ENCODE measurements around the gene MROH7.

The MROH7 gene

DNA sequence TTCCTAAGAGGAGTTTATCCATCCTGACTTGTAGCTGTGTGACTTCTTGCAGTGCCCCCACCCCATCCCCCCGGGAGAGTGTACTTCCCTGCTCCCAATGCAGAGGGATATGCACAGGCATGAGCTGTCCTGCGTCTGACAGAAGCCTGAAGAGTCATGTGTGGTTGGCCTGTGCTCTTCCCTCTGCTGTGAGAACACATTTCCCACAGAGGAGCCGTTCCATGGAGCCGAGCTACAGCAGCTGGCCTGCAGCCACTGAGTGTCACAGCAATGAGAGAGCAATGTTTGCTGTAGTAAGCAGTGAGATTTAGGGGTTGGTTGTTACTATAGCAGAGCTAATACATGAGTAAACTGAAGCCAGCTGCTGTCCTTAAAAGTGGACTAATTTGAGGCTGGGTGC, 100.7 kb downstream of the MROH7 start:
- TF ChIP-seq ZNF274 (IDR thresholded peaks at IDR 0.05; ENCODE audit: low read depth, low read length) = no peak
- H3K4me3 ChIP-seq (ENCODE audit: low read length) = no peak overlapping the region

DNA sequence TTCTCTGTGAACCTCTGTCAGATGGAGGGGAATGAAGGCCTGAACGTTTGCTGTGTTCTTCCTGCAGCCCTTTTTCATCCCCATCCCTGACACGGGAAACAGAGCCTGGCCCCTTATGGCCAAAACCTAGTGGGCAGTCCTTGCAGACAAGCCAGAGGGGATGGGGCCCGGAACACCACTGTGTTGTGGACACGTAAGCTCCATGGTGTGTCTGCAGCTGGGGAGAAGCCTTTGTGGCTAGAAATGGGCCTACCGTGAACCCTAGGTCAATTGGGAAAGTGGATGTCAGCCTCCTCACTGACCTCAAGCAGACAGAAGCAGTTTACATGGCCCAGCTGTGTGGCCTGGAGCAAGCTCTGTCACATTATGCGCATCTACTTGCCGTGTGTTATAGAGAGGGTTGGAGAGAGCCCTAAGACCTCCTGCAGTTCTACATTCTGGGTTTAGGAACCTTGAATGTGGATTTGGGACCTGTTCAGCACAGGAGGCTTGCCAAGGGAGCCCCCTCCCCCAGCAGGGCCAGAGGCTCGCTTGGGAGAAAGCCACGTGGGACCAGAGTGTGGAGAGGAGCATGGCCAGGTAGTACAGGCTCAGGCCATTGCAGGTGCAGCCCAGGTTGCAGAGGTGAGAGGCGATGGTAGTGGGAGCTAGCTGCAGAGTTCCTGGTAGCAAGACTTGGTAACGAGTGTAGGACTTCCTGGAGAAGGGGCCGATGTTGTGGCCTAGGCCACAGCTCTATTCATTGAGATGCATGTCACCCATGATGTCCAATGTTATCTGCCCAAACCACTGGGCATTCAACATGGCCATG, 102.0 kb downstream of the MROH7 start:
- TF ChIP-seq ZNF274 (IDR thresholded peaks at IDR 0.05; ENCODE audit: low read depth, low read length) = no peak
- no peak overlapping the region for H3K4me3 ChIP-seq (ENCODE audit: low read length)

DNA sequence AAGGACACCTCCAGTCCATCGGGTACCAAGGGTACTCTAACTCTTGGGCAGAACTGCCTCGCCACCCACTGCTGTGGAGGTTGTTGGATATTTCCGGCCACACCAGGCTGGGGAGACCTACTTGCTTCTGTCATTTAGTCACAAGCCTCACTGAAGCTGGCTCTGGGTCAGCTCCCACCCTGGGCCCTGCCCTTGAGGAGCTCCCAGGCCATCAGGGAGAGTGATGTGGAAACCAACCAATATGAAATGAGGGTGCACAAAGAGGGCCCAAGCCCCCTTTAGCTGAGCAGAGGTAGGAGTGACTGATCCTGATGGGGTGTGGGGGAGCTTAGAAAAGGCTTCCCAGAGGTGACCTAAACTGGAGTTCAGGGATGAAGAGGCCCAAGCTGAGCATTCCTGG, 103.1 kb downstream of the MROH7 start:
- TF ChIP-seq ZNF274 (IDR thresholded peaks at IDR 0.05; ENCODE audit: low read depth, low read length) = no peak
- no peak overlapping the region for H3K4me3 ChIP-seq (ENCODE audit: low read length)

DNA sequence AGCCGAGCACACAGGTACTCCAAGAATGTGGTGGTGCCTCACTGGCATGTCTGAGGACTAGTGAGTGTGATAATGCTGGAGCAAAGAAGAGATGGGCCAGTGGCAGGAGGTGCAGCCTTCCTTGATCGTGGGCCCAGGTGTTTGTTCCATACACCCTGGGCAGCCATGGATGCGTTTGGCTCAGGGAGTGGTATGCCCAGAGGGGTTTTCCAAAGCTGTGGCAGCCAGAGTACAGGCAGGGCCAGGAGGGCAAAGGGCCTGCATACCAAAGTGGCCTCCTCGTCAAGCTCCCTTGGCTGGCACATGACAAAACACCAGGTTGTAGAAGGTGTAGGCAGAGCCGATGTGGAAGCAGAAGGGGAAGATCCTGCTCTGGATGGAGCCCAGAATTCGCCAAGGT, 103.7 kb downstream of the MROH7 start:
- H3K4me3 ChIP-seq (ENCODE audit: low read length) = no peak overlapping the region
- no peak for TF ChIP-seq ZNF274 (IDR thresholded peaks at IDR 0.05; ENCODE audit: low read depth, low read length)

DNA sequence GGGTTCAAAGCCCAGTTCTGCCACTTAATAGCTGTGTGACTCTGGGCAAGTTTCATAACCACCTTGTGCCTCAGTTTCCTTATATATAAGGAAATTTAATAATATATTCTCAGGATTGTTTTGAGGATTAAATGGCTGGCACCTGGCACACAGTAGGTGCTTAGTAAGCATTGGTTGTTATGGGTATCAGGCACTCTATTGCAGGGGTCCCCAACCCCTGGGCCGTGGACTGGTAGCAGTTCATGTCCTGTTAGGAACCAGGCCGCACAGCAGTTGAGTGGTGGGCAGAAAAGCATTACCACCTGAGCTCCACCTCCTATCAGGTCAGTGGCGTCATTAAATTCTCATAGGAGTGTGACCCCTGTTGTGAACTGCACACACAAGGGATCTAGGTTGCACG, 104.3 kb downstream of the MROH7 start:
- no peak for TF ChIP-seq ZNF274 (IDR thresholded peaks at IDR 0.05; ENCODE audit: low read depth, low read length)

DNA sequence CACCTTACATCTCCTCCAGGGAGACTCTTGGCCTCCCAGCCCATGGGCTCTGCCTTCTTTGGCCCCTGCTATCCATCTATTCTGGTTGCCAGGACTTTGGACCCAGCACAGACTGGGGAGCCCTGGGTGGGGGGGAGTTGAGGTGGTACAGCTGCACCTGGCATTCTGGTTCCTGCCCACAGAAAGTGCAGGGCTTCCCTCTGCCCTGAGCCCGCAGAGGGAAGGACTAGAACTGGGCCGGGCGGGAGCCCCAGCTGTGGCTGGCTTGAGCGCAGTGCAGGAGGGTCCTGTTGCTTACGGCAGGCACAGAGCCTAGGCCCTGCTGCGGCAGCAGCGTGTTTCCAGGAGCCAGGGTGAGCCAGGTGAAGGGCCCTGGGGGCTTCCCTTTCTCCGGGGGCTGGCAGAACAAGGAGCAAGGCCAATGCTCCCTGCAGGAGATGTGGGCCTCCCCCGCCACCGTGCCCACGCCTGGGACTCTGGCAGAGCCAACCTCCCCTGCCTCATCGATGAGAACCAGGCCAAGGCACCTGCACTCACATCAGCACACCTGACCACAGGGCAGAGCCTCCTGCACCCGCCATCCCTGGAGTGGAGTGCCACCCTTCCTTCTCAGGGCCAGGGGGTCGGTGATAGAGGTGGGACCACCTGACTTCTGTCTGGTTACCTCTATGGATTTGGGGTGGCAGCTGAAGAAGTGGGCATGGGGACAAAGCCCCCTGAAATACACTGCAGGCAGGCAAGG, 106.7 kb downstream of the MROH7 start:
- no peak overlapping the region for H3K4me3 ChIP-seq (ENCODE audit: low read length)
- TF ChIP-seq ZNF274 (IDR thresholded peaks at IDR 0.05; ENCODE audit: low read depth, low read length) = no peak

More for the DNA sequence above, 104.3 kb downstream of the MROH7 start:
- no peak overlapping the region for H3K4me3 ChIP-seq (ENCODE audit: low read length)

DNA sequence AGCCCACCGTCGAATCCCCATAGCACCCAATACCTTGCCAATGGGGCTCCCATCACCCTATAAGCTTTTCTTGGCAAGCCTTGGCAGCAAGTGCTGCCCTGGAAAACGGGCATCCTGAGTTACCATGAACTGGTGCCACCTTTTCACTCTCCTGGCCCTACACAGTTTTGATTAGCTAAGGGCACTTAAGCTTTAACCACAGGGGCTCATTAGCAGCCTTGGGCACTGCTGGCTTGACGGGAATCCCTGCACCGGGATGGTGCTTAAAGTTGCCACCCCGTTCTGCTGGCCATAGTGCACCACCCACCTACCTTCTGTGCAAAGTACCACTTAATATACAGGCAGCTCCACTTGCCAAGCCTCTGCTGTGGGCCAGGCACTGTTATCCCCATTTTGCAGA, 109.0 kb downstream of the MROH7 start:
- no peak for TF ChIP-seq ZNF274 (IDR thresholded peaks at IDR 0.05; ENCODE audit: low read depth, low read length)
- no peak overlapping the region for H3K4me3 ChIP-seq (ENCODE audit: low read length)

DNA sequence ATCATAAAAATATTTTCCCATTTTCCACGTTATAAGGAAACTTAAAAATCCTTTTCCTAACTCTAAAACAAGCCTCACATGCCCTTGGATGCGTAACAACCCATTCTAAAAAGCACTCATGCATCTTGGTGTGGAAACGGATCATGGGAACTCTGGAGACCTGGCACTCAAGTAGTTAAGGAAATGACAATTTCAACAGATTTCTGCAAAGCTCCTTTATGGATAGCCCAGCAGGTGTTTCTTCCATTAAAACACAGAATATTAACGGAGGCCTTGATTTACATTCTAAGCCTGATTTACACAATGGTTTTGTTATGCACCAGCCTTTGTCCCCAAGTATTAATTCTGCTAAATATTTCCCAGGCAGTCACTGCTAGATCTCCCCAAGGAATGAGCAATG, 109.8 kb downstream of the MROH7 start:
- TF ChIP-seq ZNF274 (IDR thresholded peaks at IDR 0.05; ENCODE audit: low read depth, low read length) = no peak
- no peak overlapping the region for H3K4me3 ChIP-seq (ENCODE audit: low read length)

DNA sequence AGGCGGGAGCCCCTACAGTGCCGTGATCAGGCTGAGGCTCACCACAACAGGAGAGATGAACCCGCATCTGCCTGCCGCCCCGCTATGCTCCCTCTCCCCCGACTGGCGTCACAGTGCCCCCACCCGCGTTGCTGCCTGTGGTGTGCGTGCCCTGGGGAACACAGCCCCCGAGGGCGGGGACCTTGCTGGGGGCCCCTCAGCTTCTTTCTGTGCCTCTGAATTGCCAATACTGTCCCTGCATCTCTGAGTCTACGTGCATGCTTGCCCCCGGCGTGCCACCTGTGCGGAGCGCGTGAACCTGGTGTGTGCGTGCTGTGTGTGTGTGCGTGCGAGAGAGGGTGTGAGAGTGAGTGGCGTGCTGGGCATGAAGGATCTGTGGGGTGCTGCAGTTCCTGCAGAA, 112.5 kb downstream of the MROH7 start:
- no peak overlapping the region for H3K4me3 ChIP-seq (ENCODE audit: low read length)
- TF ChIP-seq ZNF274 (IDR thresholded peaks at IDR 0.05; ENCODE audit: low read depth, low read length) = no peak

DNA sequence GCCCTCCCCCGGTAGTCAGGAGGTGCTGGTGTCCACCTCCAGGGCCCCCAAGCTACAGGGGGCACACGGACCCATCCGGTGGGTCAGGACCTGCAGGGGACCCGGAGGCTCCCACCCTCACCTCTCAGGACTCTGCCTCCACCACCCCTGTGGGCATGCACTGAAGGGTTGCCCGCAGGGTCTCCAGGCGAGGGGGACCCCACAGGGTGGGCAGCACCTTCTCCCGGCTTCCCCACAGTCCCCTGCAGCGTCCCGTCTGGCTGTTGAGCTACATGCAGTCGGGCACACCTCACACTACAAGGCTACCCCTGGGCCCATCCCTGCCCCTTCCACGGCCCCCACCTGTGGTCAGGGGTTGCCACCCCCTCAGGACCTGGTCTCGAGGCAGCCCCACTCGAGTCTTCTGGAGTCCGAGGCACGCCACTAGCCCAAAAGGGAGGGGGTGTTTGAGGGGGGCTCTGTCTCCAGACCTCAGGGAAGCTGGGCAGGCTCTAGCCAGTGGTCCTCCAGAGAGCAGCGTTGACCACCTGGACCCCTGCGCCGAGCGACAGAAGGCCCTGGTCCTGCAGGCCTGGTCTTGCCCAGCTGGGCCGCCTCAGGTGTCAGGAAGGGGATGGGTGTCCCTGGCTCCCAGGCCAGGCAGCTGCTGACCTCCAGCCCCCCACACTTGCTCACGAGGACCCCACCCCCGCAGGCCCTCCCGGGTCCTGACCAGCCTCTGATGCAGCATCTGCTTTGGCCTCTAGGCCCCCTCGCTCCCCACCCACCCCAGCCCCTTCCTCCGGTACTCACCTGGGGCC, 113.1 kb downstream of the MROH7 start:
- no peak overlapping the region for H3K4me3 ChIP-seq (ENCODE audit: low read length)
- no peak for TF ChIP-seq ZNF274 (IDR thresholded peaks at IDR 0.05; ENCODE audit: low read depth, low read length)

DNA sequence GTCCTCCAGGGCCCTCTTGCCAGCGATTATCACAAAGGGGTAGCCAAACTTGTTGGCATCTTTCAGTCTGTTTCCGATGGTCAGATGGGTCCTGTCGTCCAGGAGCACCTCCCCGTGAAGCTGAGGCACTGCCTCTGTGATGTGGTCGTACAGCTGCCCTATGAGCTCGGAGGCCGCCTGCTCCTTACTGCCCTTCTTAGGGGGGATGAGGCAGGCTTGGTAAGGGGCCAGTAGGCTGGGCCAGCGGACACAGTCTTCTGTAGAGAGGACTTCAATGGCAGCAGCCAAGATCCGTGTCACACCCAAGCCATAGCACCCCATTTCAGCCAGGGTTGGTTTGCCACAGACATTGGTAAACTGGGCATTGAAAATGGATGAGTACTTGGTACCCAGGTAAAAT, 116.2 kb downstream of the MROH7 start:
- no peak overlapping the region for H3K4me3 ChIP-seq (ENCODE audit: low read length)
- TF ChIP-seq ZNF274 (IDR thresholded peaks at IDR 0.05; ENCODE audit: low read depth, low read length) = no peak

DNA sequence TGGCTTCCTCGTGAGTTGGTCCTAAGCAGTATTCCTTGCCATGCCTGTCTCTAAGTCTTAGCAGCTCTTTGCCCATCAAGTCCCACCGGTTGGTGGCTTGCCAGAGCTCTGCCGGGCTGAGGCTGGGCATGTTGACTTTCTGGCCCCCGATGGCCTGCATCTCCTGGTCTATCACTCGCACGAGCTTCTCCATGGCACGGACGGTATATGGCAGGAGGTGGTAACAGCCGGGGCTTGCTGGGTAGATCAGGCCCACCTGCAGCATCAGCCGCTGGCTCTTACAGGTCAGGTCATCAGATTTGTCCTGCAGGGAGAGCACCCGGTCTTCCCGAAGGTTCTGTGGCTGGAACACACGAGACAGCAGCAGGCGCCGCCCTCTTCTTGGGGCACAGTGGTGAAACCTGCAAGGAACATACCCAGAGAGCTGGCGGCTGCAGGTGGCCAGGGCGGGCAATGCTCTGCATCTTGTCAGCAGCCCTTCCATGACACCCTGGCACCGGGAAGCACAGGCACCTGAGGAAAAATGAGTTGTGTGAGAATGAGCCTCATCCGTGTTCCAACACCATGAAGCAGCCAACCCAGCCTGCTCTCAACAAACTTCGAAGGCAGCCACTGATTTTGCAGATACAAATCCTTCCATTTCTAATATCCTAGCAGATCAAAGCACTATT, 117.2 kb downstream of the MROH7 start:
- TF ChIP-seq ZNF274 (IDR thresholded peaks at IDR 0.05; ENCODE audit: low read depth, low read length) = no peak
- H3K4me3 ChIP-seq (ENCODE audit: low read length) = no peak overlapping the region
